HCT116 (cell line): ENCODE measurements around the gene EEF1AKMT4. TPM values are rescaled to one million over a fixed set of nuclear protein-coding genes. Genes with fewer than 3 reads are reported as not detected.

ENCODE experiments used
- ATAC-seq: fragments of 200-7000 bp; cut with Tn5 transposase; 2 replicates; pipeline ENCODE4 v1.9.1; 2020; ENCODE audit warnings: mild to moderate bottlenecking, moderate library complexity
- BruUV-seq: library from RNA; stranded (reverse); fragments of 400-500 nt; replicated peaks from 2 replicates; lab custom pipeline; 2021; lab: Mats Ljungman, UMichigan
- CTCF ChIA-PET: fragments of 300-600 bp; sonication (Branson Sonifier 250); formaldehyde crosslinking; loops from one replicate; lab custom pipeline; 2021; ENCODE audit warnings: antibody characterized with exemption; lab: Charles Lee
- POLR2A ChIA-PET: fragments of 300-600, 350-600 bp; sonication (Branson Sonifier 250); formaldehyde crosslinking; loops from one replicate; lab custom pipeline; 2021; ENCODE audit warnings: antibody characterized with exemption; lab: Charles Lee
- RAD21 ChIA-PET, 2 experiments: fragments of 300-600 bp; sonication (Branson Sonifier 250); formaldehyde crosslinking; loops; one replicate each; lab custom pipeline; 2023; ENCODE audit warnings: low total read pairs in 2 of 2; ENCODE audit not compliant: uncharacterized antibody in 2 of 2, unreplicated experiment in 2 of 2, low non-redundant PET in 1 of 2; lab: Charles Lee
- DNase-seq: peaks from one replicate; pipeline ENCODE4 v3.0.0-alpha.2; 2010; ENCODE audit warnings: low read depth, low spot score
- H2AFZ ChIP-seq: fragments of 200-600 bp; shearing (Covaris generic), sonication (generic); 2 replicates; pipeline ENCODE4 v1.6.1; 2017; ENCODE audit warnings: low read depth, mixed run types, mixed read lengths, antibody characterized with exemption, low read length; ENCODE audit not compliant: poor library complexity, severe bottlenecking
- H3K27ac ChIP-seq: 2 replicates; pipeline ENCODE4 v1.5.1; 2012; ENCODE audit warnings: low read depth, low read length
- H3K27me3 ChIP-seq: fragments of 200-600 bp; sonication (generic); 2 replicates; pipeline ENCODE4 v1.6.1; 2016; ENCODE audit warnings: mixed run types, low read length, mixed read lengths; ENCODE audit not compliant: insufficient read depth
- H3K36me3 ChIP-seq, 2 experiments: fragments of 200-500 bp in 1 of 2; fragments of 200-600 bp in 1 of 2; sonication (Bioruptor generic) in 1 of 2; sonication (generic) in 1 of 2; 2 replicates each; pipeline versions ENCODE4 v1.5.1 to v1.6.1; 2014 to 2016; ENCODE audit warnings: low read length in 2 of 2, inconsistent platforms in 1 of 2, mixed read lengths in 1 of 2, mixed run types in 1 of 2; ENCODE audit not compliant: insufficient read depth in 2 of 2, control insufficient read depth in 1 of 2
- H3K4me1 ChIP-seq, 2 experiments: fragments of 200-600 bp in 1 of 2; sonication (generic) in 1 of 2; 2 replicates each; pipeline versions ENCODE4 v1.5.1 to v1.6.1; 2012 to 2017; ENCODE audit warnings: low read length in 2 of 2, inconsistent platforms in 1 of 2, mild to moderate bottlenecking in 1 of 2, mixed read lengths in 1 of 2, mixed run types in 1 of 2, moderate library complexity in 1 of 2; ENCODE audit not compliant: insufficient read depth in 2 of 2, control insufficient read depth in 1 of 2
- H3K4me2 ChIP-seq: fragments of 200-600 bp; sonication (generic); 2 replicates; pipeline ENCODE4 v1.6.1; 2017; ENCODE audit warnings: mixed run types, low read length, mixed read lengths
- H3K4me3 ChIP-seq, 2 experiments: fragments of 200-600 bp in 1 of 2; sonication (generic) in 1 of 2; replicated peaks in 1 of 2; 2 replicates each; pipeline ENCODE4 v1.5.1; 2011 to 2016; ENCODE audit warnings: low read length in 2 of 2, control low read depth in 1 of 2, low read depth in 1 of 2, mild to moderate bottlenecking in 1 of 2, mixed read lengths in 1 of 2, mixed run types in 1 of 2
- H3K79me2 ChIP-seq: fragments of 200-600 bp; sonication (generic); 2 replicates; pipeline ENCODE4 v1.6.1; 2017; ENCODE audit warnings: mild to moderate bottlenecking, mixed run types, low read length, moderate library complexity, mixed read lengths; ENCODE audit not compliant: insufficient read depth
- H3K9ac ChIP-seq: fragments of 200-600 bp; sonication (generic); 2 replicates; pipeline ENCODE4 v1.6.1; 2016; ENCODE audit warnings: low read length, mixed read lengths
- H3K9me2 ChIP-seq: fragments of 200-600 bp; sonication (generic), shearing (Covaris generic); 2 replicates; pipeline ENCODE4 v1.6.1; 2017; ENCODE audit warnings: mixed run types, mild to moderate bottlenecking, moderate library complexity; ENCODE audit not compliant: insufficient read depth
- H3K9me3 ChIP-seq, 2 experiments: fragments of 200-500 bp in 1 of 2; fragments of 200-600 bp in 1 of 2; sonication (Bioruptor generic) in 1 of 2; sonication (generic) in 1 of 2; 2 replicates each; pipeline ENCODE4 v1.6.1; 2014 to 2017; ENCODE audit warnings: low read length in 2 of 2, mixed read lengths in 2 of 2, inconsistent platforms in 1 of 2, low read depth in 1 of 2, mild to moderate bottlenecking in 1 of 2, mixed run types in 1 of 2, moderate library complexity in 1 of 2; ENCODE audit not compliant: control insufficient read depth in 1 of 2, insufficient read depth in 1 of 2
- H4K20me1 ChIP-seq: fragments of 200-600 bp; sonication (generic), shearing (Covaris generic); 2 replicates; pipeline ENCODE4 v1.6.1; 2017; ENCODE audit warnings: mixed run types, mild to moderate bottlenecking, moderate library complexity; ENCODE audit not compliant: insufficient read depth
- CTCF ChIP-seq, 3 experiments: fragments of 200-600 bp in 1 of 3; sonication (generic) in 1 of 3; IDR thresholded peaks in 2 of 3; conservative IDR thresholded peaks in 1 of 3; 2 replicates each; pipeline ENCODE4 v1.5.1; 2012 to 2017; ENCODE audit warnings: low read depth in 2 of 3, low read length in 2 of 3, antibody characterized with exemption in 1 of 3, borderline replicate concordance in 1 of 3, control low read depth in 1 of 3, mild to moderate bottlenecking in 1 of 3, mixed read lengths in 1 of 3, mixed run types in 1 of 3, moderate library complexity in 1 of 3; ENCODE audit not compliant: insufficient read depth in 1 of 3
- ELF1 ChIP-seq: IDR thresholded peaks from 2 replicates; pipeline ENCODE4 v1.6.1; 2012; ENCODE audit warnings: low read depth, borderline replicate concordance
- MAX ChIP-seq: IDR thresholded peaks from 2 replicates; pipeline ENCODE4 v1.6.1; 2012
- intact Hi-C: fragments of 100-400 bp; cut with micrococcal nuclease; formaldehyde crosslinking; loops from 2 replicates; pipeline ENCODE4 v1.10.0; 2022
- total RNA-seq: library from RNA; stranded (reverse); gene quantifications from one replicate; pipeline ENCODE4 v1.2.1, GENCODE V29; 2021; ENCODE audit not compliant: unreplicated experiment
- TF ChIP-seq, protein P1 (sequence below): IDR thresholded peaks from 2 replicates; pipeline ENCODE4 v1.6.1; 2012; ENCODE audit warnings: low read depth

The EEF1AKMT4 gene
- total RNA-seq, 1 experiment from 2014 or later: 10.5 TPM

- no peaks in the 10 kb centered on the region for H3K9me3 ChIP-seq
- H3K4me1 ChIP-seq: peaks cover 7 to 9% of the 10 kb centered on the region in 2 experiments; a peak in 3 of 4 replicates
- BruUV-seq: no TSS peak
- peaks cover 19% of the 10 kb centered on the region in 2 experiments; a peak in 3 of 4 replicates for H3K36me3 ChIP-seq
- ATAC-seq (no peak), DNase-seq (no peak)
- H3K9me2 ChIP-seq: no peaks in the 10 kb centered on the region
- ChIA-PET POLR2A (no interaction called here), RAD21 (no interaction called here), CTCF (no interaction called here)
- no peak overlapping the region for H3K9ac ChIP-seq
- intact Hi-C loops: no loop called here
- H4K20me1 ChIP-seq: no peaks in the 10 kb centered on the region
- no peak overlapping the region for H2AFZ ChIP-seq
- H3K79me2 ChIP-seq: no peaks in the 10 kb centered on the region
- H3K4me3 ChIP-seq: no peak overlapping the region
- H3K27me3 ChIP-seq: no peaks in the 10 kb centered on the region
- TF ChIP-seq MAX (no peak), CTCF (IDR thresholded peaks at IDR 0.05 in 2 of 3, conservative IDR thresholded peaks at IDR 0.05 in 1 of 3; ENCODE audit: borderline replicate concordance in 1 of 3, insufficient read depth in 1 of 3, low read depth in 2 of 3, low read length in 2 of 3) (no peak), ELF1 (no peak)
- TF ChIP-seq, protein P1, sequence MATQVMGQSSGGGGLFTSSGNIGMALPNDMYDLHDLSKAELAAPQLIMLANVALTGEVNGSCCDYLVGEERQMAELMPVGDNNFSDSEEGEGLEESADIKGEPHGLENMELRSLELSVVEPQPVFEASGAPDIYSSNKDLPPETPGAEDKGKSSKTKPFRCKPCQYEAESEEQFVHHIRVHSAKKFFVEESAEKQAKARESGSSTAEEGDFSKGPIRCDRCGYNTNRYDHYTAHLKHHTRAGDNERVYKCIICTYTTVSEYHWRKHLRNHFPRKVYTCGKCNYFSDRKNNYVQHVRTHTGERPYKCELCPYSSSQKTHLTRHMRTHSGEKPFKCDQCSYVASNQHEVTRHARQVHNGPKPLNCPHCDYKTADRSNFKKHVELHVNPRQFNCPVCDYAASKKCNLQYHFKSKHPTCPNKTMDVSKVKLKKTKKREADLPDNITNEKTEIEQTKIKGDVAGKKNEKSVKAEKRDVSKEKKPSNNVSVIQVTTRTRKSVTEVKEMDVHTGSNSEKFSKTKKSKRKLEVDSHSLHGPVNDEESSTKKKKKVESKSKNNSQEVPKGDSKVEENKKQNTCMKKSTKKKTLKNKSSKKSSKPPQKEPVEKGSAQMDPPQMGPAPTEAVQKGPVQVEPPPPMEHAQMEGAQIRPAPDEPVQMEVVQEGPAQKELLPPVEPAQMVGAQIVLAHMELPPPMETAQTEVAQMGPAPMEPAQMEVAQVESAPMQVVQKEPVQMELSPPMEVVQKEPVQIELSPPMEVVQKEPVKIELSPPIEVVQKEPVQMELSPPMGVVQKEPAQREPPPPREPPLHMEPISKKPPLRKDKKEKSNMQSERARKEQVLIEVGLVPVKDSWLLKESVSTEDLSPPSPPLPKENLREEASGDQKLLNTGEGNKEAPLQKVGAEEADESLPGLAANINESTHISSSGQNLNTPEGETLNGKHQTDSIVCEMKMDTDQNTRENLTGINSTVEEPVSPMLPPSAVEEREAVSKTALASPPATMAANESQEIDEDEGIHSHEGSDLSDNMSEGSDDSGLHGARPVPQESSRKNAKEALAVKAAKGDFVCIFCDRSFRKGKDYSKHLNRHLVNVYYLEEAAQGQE: no peak
- no peak overlapping the region for H3K4me2 ChIP-seq
- no peak overlapping the region for H3K27ac ChIP-seq
Observed at GRCh38 chr3:184239221-184239620, 10.3 kb upstream of the EEF1AKMT4 start.
